ENCODE data around the gene PLD2. TPM values are rescaled to one million over a fixed set of nuclear protein-coding genes. Genes with fewer than 3 reads are reported as not detected.

Gene PLD2
- total RNA-seq, 1 donor from 2014 or later, result 33.4 TPM

GRCh38 chr17:4837471-4838308, 30.7 kb downstream of the PLD2 start:
- TF ChIP-seq CTCF (IDR thresholded peaks at IDR 0.05), result no peak
- intact Hi-C loops (cut with DNase I), result no loop called here
- Histone ChIP-seq H3K4me3 (no peak overlapping the region), H3K4me1 (peaks cover 51% of the 10 kb centered on the region), H3K9me3 (no peaks in the 10 kb centered on the region), H3K27ac (no peak overlapping the region), H3K27me3 (no peaks in the 10 kb centered on the region), H3K36me3 (no peaks in the 10 kb centered on the region)
- ATAC-seq (no peak), DNase-seq (no peak)

GRCh38 chr17:4838309-4838785, 31.4 kb downstream of the PLD2 start:
- DNase-seq, result no peak

GRCh38 chr17:4839221-4839620, 32.3 kb downstream of the PLD2 start:
- ATAC-seq, result no peak
- no peak for TF ChIP-seq CTCF (IDR thresholded peaks at IDR 0.05)
- no peak overlapping the region for H3K4me3 ChIP-seq
- H3K27me3 ChIP-seq, result no peaks in the 10 kb centered on the region
- no peaks in the 10 kb centered on the region for H3K9me3 ChIP-seq
- DNase-seq, result no peak
- no peak overlapping the region for H3K27ac ChIP-seq
- H3K4me1 ChIP-seq, result peaks cover 50% of the 10 kb centered on the region
- H3K36me3 ChIP-seq, result no peaks in the 10 kb centered on the region
- intact Hi-C loops (cut with DNase I), result no loop called here

More at GRCh38 chr17:4838309-4838785, 31.4 kb downstream of the PLD2 start:
- H3K4me3 ChIP-seq, result no peak overlapping the region
- H3K36me3 ChIP-seq, result no peaks in the 10 kb centered on the region
- ATAC-seq, result no peak
- no peak overlapping the region for H3K27ac ChIP-seq
- no peaks in the 10 kb centered on the region for H3K9me3 ChIP-seq
- intact Hi-C loops (cut with DNase I), result no loop called here
- TF ChIP-seq CTCF (IDR thresholded peaks at IDR 0.05), result no peak
- peaks cover 51% of the 10 kb centered on the region for H3K4me1 ChIP-seq
- no peaks in the 10 kb centered on the region for H3K27me3 ChIP-seq

GRCh38 chr17:4839965-4840892, 33.3 kb downstream of the PLD2 start:
- DNase-seq (no peak), ATAC-seq (no peak)
- Histone ChIP-seq H3K4me1 (peaks cover 40% of the 10 kb centered on the region), H3K27me3 (no peaks in the 10 kb centered on the region), H3K9me3 (no peaks in the 10 kb centered on the region), H3K4me3 (no peak overlapping the region), H3K27ac (no peak overlapping the region), H3K36me3 (no peaks in the 10 kb centered on the region)
- intact Hi-C loops (cut with DNase I), result no loop called here
- TF ChIP-seq CTCF (IDR thresholded peaks at IDR 0.05), result no peak

GRCh38 chr17:4840893-4841242, 33.9 kb downstream of the PLD2 start:
- TF ChIP-seq CTCF (IDR thresholded peaks at IDR 0.05), result no peak
- ATAC-seq (no peak), DNase-seq (no peak)
- Histone ChIP-seq H3K27ac (no peak overlapping the region), H3K4me1 (peaks cover 33% of the 10 kb centered on the region), H3K36me3 (no peaks in the 10 kb centered on the region), H3K4me3 (no peak overlapping the region), H3K27me3 (no peaks in the 10 kb centered on the region), H3K9me3 (no peaks in the 10 kb centered on the region)
- intact Hi-C loops (cut with DNase I), result no loop called here
